Tibial nerve (tissue), 4 donors: ENCODE results near the gene CYP27A1. TPM values are rescaled to one million over a fixed set of nuclear protein-coding genes. Genes with fewer than 3 reads are reported as not detected.

Experiments used
- DNase-seq, 2 donors: peaks; one replicate each; pipeline ENCODE4 v3.0.0-alpha.2; 2019; ENCODE audit warnings: low spot score in 2 of 2
- H3K27ac ChIP-seq, 4 donors: fragments of 200-600 bp; sonication (generic) in 3 of 4; one replicate each; pipeline ENCODE4 v1.5.1; 2017 to 2019; ENCODE audit warnings: mild to moderate bottlenecking in 1 of 4
- H3K27me3 ChIP-seq, 2 donors: fragments of 200-600 bp; sonication (generic) in 1 of 2; one replicate each; pipeline versions ENCODE4 v1.5.1 to v1.6.0; 2017 to 2019
- H3K36me3 ChIP-seq, 3 donors: fragments of 200-600 bp; sonication (generic); one replicate each; pipeline ENCODE4 v1.5.1; 2018 to 2019
- H3K4me1 ChIP-seq, 4 donors: fragments of 200-600 bp; sonication (generic) in 3 of 4; one replicate each; pipeline ENCODE4 v1.5.1; 2017 to 2019
- H3K4me3 ChIP-seq, 4 donors: fragments of 200-600 bp; sonication (generic) in 3 of 4; one replicate each; pipeline ENCODE4 v1.5.1; 2017 to 2019; ENCODE audit warnings: mild to moderate bottlenecking in 1 of 4, moderate library complexity in 1 of 4
- H3K9me3 ChIP-seq, 4 donors: fragments of 200-600 bp; sonication (generic) in 3 of 4; one replicate each; pipeline ENCODE4 v1.5.1; 2017 to 2019
- CTCF ChIP-seq, 5 experiments: fragments of 200-600 bp in 3 of 5; fragments of 450-650 bp in 2 of 5; sonication (generic) in 3 of 5; IDR thresholded peaks; one replicate each; pipeline ENCODE4 v1.5.1; 2016 to 2019; ENCODE audit warnings: antibody characterized with exemption in 5 of 5, mild to moderate bottlenecking in 3 of 5, moderate library complexity in 2 of 5
- EP300 ChIP-seq, 2 donors: sonication (generic); formaldehyde crosslinking; IDR thresholded peaks; one replicate each; pipeline ENCODE4 v1.6.1; 2017; ENCODE audit warnings: antibody characterized with exemption in 2 of 2, mild to moderate bottlenecking in 1 of 2
- POLR2A ChIP-seq, 2 donors: fragments of 450-650 bp; IDR thresholded peaks; one replicate each; pipeline ENCODE4 v1.6.1; 2017; ENCODE audit warnings: antibody characterized with exemption in 2 of 2, mild to moderate bottlenecking in 2 of 2, moderate library complexity in 2 of 2
- WGBS, 2 donors: methylation state at CpG; one replicate each; pipeline ENCODE4 v1.1.5; 2018; 5-methylcytosine and 5-hydroxymethylcytosine counted together
- total RNA-seq, 4 donors: library from RNA; depleted of rRNA; stranded (reverse); fragments of >200 nt; gene quantifications; one replicate each; pipeline ENCODE4 v1.1.0, GENCODE V29; 2016

CYP27A1 gene
- total RNA-seq, 4 donors from 2014 or later = 57.6 to 92.4 (median 78.9) TPM

DNA sequence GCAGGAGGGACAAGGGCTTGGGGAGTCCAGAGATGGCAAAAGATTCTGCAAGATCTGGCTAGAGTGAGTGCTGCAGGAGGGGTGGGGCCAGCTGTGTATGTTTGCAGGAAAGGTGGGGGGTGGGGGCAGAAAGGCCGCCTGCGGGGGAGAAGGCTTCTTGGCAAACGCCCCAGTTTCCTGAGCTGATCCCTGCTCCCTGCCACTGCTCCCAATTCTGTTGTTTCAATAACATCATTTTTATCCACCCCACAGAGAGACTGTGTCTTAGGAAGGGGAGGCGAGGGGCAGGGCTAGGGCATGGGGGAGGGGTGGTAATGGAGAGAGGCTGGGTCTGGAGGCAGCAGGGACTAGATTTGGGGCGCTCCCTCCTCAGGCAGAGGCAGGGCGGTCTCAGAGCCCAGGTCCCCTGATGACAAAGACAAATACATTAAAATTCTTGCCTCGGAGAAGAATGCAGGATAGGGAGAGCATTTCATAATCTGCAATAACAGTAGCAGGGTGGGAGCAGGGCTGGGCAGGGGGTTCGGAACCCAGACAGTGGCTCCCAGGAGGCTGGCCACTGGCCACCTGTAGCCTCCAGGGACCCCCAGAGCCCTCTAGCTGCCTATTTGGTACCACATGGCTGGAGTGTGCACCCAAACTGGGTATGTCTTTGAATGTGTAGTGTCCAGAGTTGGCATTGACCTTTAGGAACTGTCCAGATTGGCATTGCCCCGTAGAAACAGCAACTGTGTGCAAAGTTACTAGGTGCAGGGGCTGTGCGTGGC is 75.6 kb downstream of the CYP27A1 start:
- TF ChIP-seq CTCF (IDR thresholded peaks at IDR 0.05) (no peak), EP300 (IDR thresholded peaks at IDR 0.05) (no peak), POLR2A (IDR thresholded peaks at IDR 0.05) (no peak)
- H3K36me3 ChIP-seq = no peaks in the 10 kb centered on the region
- H3K27me3 ChIP-seq = peaks cover 0 to 39% of the 10 kb centered on the region in 2 donors
- no peak for DNase-seq
- peaks cover 0 to 71% (median 7%) of the 10 kb centered on the region in 4 donors for H3K4me1 ChIP-seq
- H3K27ac ChIP-seq = peak overlapping the region in 1 of 4 donors; percentile 92
- 21 to 28% methylated on average over 10 of the region's 10 CpGs for WGBS, 2 donors
- H3K9me3 ChIP-seq = no peaks in the 10 kb centered on the region
- no peak overlapping the region for H3K4me3 ChIP-seq

- H3K36me3 ChIP-seq = no peaks in the 10 kb centered on the region
- TF ChIP-seq EP300 (IDR thresholded peaks at IDR 0.05) = no peak
- no peak for TF ChIP-seq POLR2A (IDR thresholded peaks at IDR 0.05)
- TF ChIP-seq CTCF (IDR thresholded peaks at IDR 0.05) = no peak
- peak overlapping the region in 1 of 4 donors; percentile 92 for H3K27ac ChIP-seq
- no peak for DNase-seq
- WGBS, 2 donors = 39 to 46% methylated on average over 1 of the region's 1 CpG
- peaks cover 0 to 75% (median 7%) of the 10 kb centered on the region in 4 donors for H3K4me1 ChIP-seq
- H3K9me3 ChIP-seq = no peaks in the 10 kb centered on the region
- no peak overlapping the region for H3K4me3 ChIP-seq
- peaks cover 0 to 36% of the 10 kb centered on the region in 2 donors for H3K27me3 ChIP-seq
These were observed 76.1 kb downstream of the CYP27A1 start for GRCh38 chr2:218858138-218858445.

GRCh38 chr2:218858671-218859555 is 77.0 kb downstream of the CYP27A1 start:
- DNase-seq = no peak
- 11 to 16% methylated on average over 51 of the region's 51 CpGs for WGBS, 2 donors

GRCh38 chr2:218859556-218859987 is 77.6 kb downstream of the CYP27A1 start, which contains the start of gene WNT6:
Gene WNT6 (plus strand): TSS chr2:218859805. CDS start chr2:218860038, 233 bp downstream.
- no peaks in the 10 kb centered on the region for H3K9me3 ChIP-seq
- no peak for DNase-seq
- H3K27ac ChIP-seq = peak within 1 kb of the TSS; percentile 81 to 92 (median 87)
- peaks cover 0 to 34% of the 10 kb centered on the region in 2 donors for H3K27me3 ChIP-seq
- H3K4me3 ChIP-seq = peak within 1 kb of the TSS; percentile 47 to 67 (median 58)
- TF ChIP-seq POLR2A (IDR thresholded peaks at IDR 0.05) (no peak), CTCF (IDR thresholded peaks at IDR 0.05) (no peak), EP300 (IDR thresholded peaks at IDR 0.05) (no peak)
- WGBS, 2 donors = 0% methylated on average over 10 to 12 of the region's 64 CpGs
- H3K36me3 ChIP-seq = no peaks in the 10 kb centered on the region
- peaks cover 0 to 81% (median 11%) of the 10 kb centered on the region in 4 donors for H3K4me1 ChIP-seq

More at GRCh38 chr2:218858671-218859555, 77.0 kb downstream of the CYP27A1 start:
- Histone ChIP-seq H3K4me1 (peaks cover 0 to 75% (median 8%) of the 10 kb centered on the region in 4 donors), H3K27me3 (peaks cover 0 to 34% of the 10 kb centered on the region in 2 donors), H3K9me3 (no peaks in the 10 kb centered on the region), H3K27ac (peak overlapping the region; percentile 56 to 92 (median 82)), H3K4me3 (peak overlapping the region; percentile 34 to 67 (median 53)), H3K36me3 (no peaks in the 10 kb centered on the region)
- TF ChIP-seq CTCF (IDR thresholded peaks at IDR 0.05) = no peak
- TF ChIP-seq EP300 (IDR thresholded peaks at IDR 0.05) = no peak
- no peak for TF ChIP-seq POLR2A (IDR thresholded peaks at IDR 0.05)
